ENCODE results near the gene BABAM2. TPM values are rescaled to one million over a fixed set of nuclear protein-coding genes. Genes with fewer than 3 reads are reported as not detected.
A peak's percentile ranks its signal among the peaks of the same experiment; 100 is the strongest.

BABAM2 gene
- total and polyA plus RNA-seq, 11 donors = 22.2 to 75.1 (median 62.5) TPM

DNA sequence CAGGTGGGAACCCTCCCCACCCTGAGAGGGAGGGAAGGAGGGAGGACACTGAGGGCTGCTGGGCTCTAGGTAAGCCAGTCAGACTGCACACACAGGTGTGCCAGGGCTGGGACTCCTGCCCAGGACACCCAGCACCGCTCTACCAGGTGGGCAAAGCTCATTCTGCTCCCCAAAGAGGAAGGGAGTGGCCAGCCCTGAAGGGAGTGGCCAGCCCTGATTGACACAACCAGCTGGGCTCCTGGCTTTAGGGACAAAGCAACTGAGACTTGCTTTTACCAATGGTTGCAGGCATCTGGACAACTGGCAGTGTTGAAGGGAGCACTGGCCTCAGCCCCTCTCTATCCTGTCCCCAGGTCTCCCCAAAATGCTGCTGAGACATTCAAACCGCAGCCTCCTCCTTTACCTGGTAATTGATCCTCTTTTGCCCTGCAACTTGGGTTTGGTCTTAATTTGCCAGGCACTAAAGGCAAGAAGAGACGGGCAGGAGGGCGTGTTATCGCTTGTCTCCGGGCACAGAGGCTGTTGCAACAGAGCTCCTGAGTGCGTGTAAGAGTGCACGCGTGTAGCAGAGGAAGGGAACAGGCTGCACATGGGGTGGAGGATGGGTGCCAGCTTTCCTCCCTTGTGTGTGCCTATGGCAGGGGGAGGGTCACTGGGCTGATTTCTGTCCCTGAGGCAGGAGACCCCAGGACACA is 487.6 kb downstream of the BABAM2 start:
- Histone ChIP-seq H3K27me3 (no peaks in the 10 kb centered on the region), H3K36me3 (no peaks in the 10 kb centered on the region), H3K4me1 (peaks cover 0 to 24% (median 0%) of the 10 kb centered on the region in 12 donors), H3K4me3 (no peak overlapping the region), H3K27ac (no peak overlapping the region), H3K9me3 (no peaks in the 10 kb centered on the region)
- ATAC-seq = peak in 1 of 4 donors; percentile 38
- 84 to 95% (median 91%) methylated on average over 8 to 9 of the region's 9 CpGs for WGBS, 4 donors
- intact Hi-C loops (cut with DNase I) = no loop called here
- TF ChIP-seq, protein P1, sequence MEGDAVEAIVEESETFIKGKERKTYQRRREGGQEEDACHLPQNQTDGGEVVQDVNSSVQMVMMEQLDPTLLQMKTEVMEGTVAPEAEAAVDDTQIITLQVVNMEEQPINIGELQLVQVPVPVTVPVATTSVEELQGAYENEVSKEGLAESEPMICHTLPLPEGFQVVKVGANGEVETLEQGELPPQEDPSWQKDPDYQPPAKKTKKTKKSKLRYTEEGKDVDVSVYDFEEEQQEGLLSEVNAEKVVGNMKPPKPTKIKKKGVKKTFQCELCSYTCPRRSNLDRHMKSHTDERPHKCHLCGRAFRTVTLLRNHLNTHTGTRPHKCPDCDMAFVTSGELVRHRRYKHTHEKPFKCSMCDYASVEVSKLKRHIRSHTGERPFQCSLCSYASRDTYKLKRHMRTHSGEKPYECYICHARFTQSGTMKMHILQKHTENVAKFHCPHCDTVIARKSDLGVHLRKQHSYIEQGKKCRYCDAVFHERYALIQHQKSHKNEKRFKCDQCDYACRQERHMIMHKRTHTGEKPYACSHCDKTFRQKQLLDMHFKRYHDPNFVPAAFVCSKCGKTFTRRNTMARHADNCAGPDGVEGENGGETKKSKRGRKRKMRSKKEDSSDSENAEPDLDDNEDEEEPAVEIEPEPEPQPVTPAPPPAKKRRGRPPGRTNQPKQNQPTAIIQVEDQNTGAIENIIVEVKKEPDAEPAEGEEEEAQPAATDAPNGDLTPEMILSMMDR (IDR thresholded peaks at IDR 0.05) = no peak
- no peak for TF ChIP-seq POLR2A (IDR thresholded peaks at IDR 0.05)
- DNase-seq = no peak

DNA sequence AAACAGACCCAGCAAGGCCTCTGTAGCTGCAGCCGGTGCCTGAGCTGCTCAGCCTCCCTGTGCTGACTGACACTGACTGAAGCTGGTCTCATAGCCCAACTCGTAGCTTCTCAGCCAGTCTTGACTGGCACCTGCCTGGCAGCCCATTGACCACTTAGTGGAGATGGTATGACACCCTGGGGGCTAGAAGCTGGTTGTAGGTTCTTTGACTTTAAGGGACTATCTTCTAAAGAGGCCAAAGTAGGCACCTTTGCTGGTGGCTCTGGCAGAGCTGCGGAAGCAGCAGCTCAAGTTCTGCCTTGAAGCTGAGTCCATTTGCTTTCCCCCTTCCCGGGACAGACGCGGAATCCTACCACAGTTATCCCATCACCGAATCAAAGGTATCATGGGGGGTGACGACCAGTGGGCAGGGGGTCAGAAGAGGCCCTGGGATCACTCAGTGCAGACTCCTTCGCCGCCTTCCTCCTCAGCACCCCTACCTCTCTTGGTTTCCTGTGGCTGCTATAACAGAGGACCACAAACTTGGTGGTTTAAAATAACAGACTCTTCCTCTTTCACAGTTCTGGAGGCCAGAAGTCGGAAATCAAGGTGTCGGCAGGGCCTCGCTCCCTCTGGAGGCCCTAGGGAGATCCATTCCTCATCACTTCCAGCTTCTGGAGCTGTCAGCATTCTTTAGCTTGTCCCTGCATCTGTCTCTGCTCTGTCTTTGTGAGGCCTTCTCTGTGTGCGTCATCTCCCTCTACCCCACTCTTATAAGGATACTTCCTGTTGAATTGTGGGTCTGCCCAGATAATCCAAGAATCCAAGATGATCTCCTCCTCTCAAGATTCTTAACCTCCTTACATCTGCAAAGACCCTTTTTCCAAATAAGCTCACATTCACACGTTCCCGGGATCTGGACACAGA is 488.4 kb downstream of the BABAM2 start:
- Histone ChIP-seq H3K27ac (peak overlapping the region in 1 of 12 donors; percentile 42), H3K4me3 (no peak overlapping the region), H3K4me1 (peaks cover 0 to 24% (median 0%) of the 10 kb centered on the region in 12 donors), H3K9me3 (no peaks in the 10 kb centered on the region), H3K27me3 (no peaks in the 10 kb centered on the region), H3K36me3 (no peaks in the 10 kb centered on the region)
- WGBS, 4 donors = 77 to 83% (median 80%) methylated on average over 15 to 16 of the region's 16 CpGs
- TF ChIP-seq, protein P1 (IDR thresholded peaks at IDR 0.05) = no peak
- TF ChIP-seq POLR2A (IDR thresholded peaks at IDR 0.05) = no peak
- intact Hi-C loops (cut with DNase I) = no loop called here
- ATAC-seq (no peak), DNase-seq (no peak)

DNA sequence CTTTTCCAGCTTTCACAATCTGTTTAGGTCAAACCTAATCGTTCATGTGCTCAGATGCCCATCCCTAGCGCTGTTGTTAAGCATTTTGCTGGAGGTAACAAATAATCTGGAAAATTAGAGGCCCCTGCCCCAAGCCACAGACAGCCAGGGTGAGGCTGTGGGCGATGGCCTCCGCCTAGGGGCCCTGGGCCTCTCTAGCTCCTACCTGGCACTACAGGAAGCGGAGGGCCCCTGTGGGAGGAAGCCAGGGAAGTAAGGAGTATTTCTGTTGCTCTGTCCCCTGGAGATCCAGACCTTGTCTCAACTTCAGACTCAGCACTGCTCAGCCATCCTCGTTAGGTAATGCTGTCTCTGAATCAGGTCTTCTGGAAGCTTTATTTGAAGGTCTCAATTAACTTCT is 489.7 kb downstream of the BABAM2 start:
- intact Hi-C loops (cut with DNase I) = no loop called here
- WGBS, 4 donors = 80 to 89% (median 88%) methylated on average over 6 of the region's 6 CpGs

More for the DNA sequence above, 489.7 kb downstream of the BABAM2 start:
- Histone ChIP-seq H3K4me1 (peaks cover 0 to 24% (median 0%) of the 10 kb centered on the region in 12 donors), H3K36me3 (no peaks in the 10 kb centered on the region), H3K27ac (no peak overlapping the region), H3K4me3 (no peak overlapping the region), H3K27me3 (no peaks in the 10 kb centered on the region), H3K9me3 (no peaks in the 10 kb centered on the region)
- DNase-seq (no peak), ATAC-seq (no peak)
- TF ChIP-seq, protein P1 (IDR thresholded peaks at IDR 0.05) = no peak
- no peak for TF ChIP-seq POLR2A (IDR thresholded peaks at IDR 0.05)

Data from heart left ventricle (tissue), 16 donors.